HG02938 (cell line): Measurements from ENCODE around the gene WDR27.
"Not testable (repeated sequence)": the region's sequence is repeated elsewhere in the genome, so short reads cannot be mapped to it uniquely, and the experiment has no call there.

Experiments
- ATAC-seq: cut with Tn5 transposase; IDR thresholded peaks from one replicate; pipeline ENCODE4 v1.9.1; 2021; ENCODE audit warnings: mild to moderate bottlenecking, moderate library complexity; ENCODE audit not compliant: unreplicated experiment

Gene WDR27

GRCh38 chr6:169710009-169710408 is 8.2 kb upstream of the WDR27 start:
- no peak for ATAC-seq

- ATAC-seq = no peak
These were observed 7.5 kb upstream of the WDR27 start for GRCh38 chr6:169709293-169709692.

- no peak for ATAC-seq
These were observed 5.9 kb upstream of the WDR27 start for GRCh38 chr6:169707772-169708171.

GRCh38 chr6:169702840-169703246 is 1.0 kb upstream of the WDR27 start:
- ATAC-seq = peak; percentile 23

- peak; percentile 12 for ATAC-seq
These were observed 397 bp downstream of the WDR27 start for GRCh38 chr6:169701311-169701953.

- ATAC-seq = no peak
These were observed 1.5 kb downstream of the WDR27 start for GRCh38 chr6:169700296-169700695.

- not testable (repeated sequence) for ATAC-seq
These were observed 4.7 kb downstream of the WDR27 start for GRCh38 chr6:169697115-169697514.

GRCh38 chr6:169695131-169695530 is 6.7 kb downstream of the WDR27 start:
- ATAC-seq = no peak

- ATAC-seq = no peak
These were observed 9.3 kb downstream of the WDR27 start for GRCh38 chr6:169692516-169692915.

- no peak for ATAC-seq
These were observed 10.6 kb downstream of the WDR27 start for GRCh38 chr6:169691260-169691659.

- ATAC-seq = no peak
These were observed 12.5 kb downstream of the WDR27 start for GRCh38 chr6:169689287-169689686.

GRCh38 chr6:169685860-169686259 is 16.0 kb downstream of the WDR27 start:
- no peak for ATAC-seq

- ATAC-seq = no peak
These were observed 17.8 kb downstream of the WDR27 start for GRCh38 chr6:169684056-169684455.

- ATAC-seq = no peak
These were observed 23.5 kb downstream of the WDR27 start for GRCh38 chr6:169678342-169678741.

GRCh38 chr6:169677096-169677495 is 24.7 kb downstream of the WDR27 start:
- no peak for ATAC-seq

GRCh38 chr6:169675011-169675410 is 26.8 kb downstream of the WDR27 start:
- ATAC-seq = no peak

- no peak for ATAC-seq
These were observed 30.3 kb downstream of the WDR27 start for GRCh38 chr6:169671563-169671962.

- ATAC-seq = no peak
These were observed 31.9 kb downstream of the WDR27 start for GRCh38 chr6:169669889-169670288.

GRCh38 chr6:169669147-169669546 is 32.7 kb downstream of the WDR27 start:
- ATAC-seq = no peak

- no peak for ATAC-seq
These were observed 33.5 kb downstream of the WDR27 start for GRCh38 chr6:169668203-169668847.

GRCh38 chr6:169667716-169668115 is 34.1 kb downstream of the WDR27 start:
- no peak for ATAC-seq

GRCh38 chr6:169666441-169666840 is 35.4 kb downstream of the WDR27 start:
- ATAC-seq = no peak

- no peak for ATAC-seq
These were observed 36.5 kb downstream of the WDR27 start for GRCh38 chr6:169665289-169665688.
